ACHN (cell line): Measurements from ENCODE around the gene TERC.
"Not testable (repeated sequence)": the region's sequence is repeated elsewhere in the genome, so short reads cannot be mapped to it uniquely, and the experiment has no call there.

Experiments
- DNase-seq: peaks from one replicate; pipeline ENCODE4 v3.0.0-alpha.2; 2015
- in situ Hi-C: cut with HindIII; loops from 2 replicates; pipeline ENCODE4 v1.10.0; 2017; ENCODE audit warnings: low sequenced_read_pairs, low pct_ligation_motif_present, low pct_unique_long_range_greater_than_20kb

TERC gene

GRCh38 chr3:169722724-169723123 lies 42.1 kb downstream of the TERC start:
- in situ Hi-C loops: no loop called here
- DNase-seq: no peak

GRCh38 chr3:169718415-169718814 lies 46.4 kb downstream of the TERC start:
- in situ Hi-C loops, DNase-seq: not testable (repeated sequence)
